T follicular helper cell (primary cell): Measurements from ENCODE around the gene PPP1R1A.

Source experiments
- DNase-seq: peaks from one replicate; pipeline ENCODE4 v3.0.0-alpha.2; 2020; ENCODE audit warnings: low read depth
- total RNA-seq, 2 experiments: gene quantifications; one replicate each; lab custom pipeline; 2026; lab: John Stamatoyannopoulos, UW

The PPP1R1A gene
- 0 to 0.06 reads per million in 2 experiments for total RNA-seq

- DNase-seq: no peak
Measured at GRCh38 chr12:54588110-54588889, at the start of gene PPP1R1A. TSS of gene PPP1R1A (minus strand) at chr12:54588659. CDS start at chr12:54588488, 171 bp downstream.

- DNase-seq: no peak
Measured at GRCh38 chr12:54634795-54635194, 46.3 kb upstream of the PPP1R1A start, which contains the start of gene LACRT. TSS of gene LACRT (minus strand) at chr12:54634895. CDS start at chr12:54634841, 54 bp downstream.

DNA sequence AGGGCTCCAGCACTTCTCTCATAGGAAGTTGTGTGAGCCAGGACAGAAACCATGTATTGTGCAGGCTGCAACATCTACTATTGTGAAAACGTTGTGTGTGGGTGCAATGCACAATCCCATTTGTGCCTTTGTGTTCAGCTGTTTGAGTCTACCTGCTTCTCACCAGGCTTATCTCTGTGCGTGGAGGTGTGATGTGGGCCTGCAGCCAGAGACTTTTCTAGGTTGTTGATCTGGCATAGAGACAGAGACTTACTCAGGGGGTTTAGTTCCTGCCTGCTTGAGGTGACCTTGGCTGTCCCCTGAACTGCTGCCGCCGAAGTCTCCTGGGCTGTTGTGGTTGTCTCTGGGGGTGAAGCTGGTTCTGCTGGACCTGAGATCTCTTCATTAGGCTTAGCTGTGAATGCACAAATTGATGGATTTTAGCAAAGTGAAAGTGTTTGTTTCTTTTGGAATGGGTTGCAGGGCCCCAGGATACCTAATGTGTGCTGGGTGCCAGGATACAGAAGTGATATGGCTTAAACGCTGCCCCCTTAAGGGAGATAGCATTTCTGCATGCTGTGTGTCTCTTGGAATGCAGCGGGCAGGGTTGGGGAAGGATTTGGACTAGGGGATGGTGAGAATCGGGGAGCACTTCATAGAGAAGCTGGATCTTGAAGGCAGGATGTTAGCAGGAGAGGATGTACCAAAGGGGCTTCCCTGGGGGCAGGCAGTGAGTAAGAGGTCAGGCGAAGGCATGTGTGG lies 43.7 kb upstream of the PPP1R1A start:
- DNase-seq: no peak

- DNase-seq: no peak
Measured at GRCh38 chr12:54631551-54631950, 43.1 kb upstream of the PPP1R1A start.

DNA sequence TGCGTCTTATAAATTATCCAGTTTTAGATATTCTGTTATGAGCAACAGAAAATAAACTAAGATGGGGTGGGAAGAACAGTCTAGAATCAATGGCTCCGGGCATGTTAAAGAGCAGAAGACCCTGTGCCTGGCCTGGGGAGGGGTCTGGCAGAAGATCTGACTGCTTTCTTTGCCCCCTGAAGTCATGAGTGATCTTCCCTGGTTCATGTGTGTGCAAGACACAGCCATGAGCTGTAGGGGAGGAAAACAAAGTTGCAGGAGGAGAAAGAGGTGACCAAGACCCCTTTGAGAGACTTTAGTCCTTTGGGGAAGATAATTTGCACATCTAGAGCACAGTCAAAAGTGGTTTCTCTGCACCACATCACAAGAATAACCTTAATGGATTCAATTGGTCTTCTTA lies 41.5 kb upstream of the PPP1R1A start:
- no peak for DNase-seq

- DNase-seq: no peak
Measured at GRCh38 chr12:54628186-54628846, 39.9 kb upstream of the PPP1R1A start.

GRCh38 chr12:54627304-54627703 lies 38.8 kb upstream of the PPP1R1A start:
- DNase-seq: no peak

DNA sequence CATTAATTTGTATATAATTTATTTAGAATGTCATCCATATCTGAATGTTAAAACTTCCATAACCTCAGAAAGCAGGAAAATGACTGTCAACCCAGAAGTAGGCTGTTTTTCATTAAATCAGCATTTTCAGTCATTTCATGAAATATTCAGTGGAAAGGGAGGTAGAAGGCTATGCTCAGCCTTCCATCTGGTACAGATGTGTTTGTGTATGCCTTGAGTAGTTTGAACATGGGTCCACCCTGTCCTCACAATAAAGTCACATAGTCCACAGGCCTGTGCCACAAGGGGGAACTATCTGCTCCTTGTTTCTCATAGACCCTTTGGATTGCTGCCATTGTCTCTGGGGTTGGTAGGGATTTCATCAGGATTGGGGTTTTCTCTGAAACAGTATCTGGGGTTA lies 37.1 kb upstream of the PPP1R1A start:
- DNase-seq: no peak

DNA sequence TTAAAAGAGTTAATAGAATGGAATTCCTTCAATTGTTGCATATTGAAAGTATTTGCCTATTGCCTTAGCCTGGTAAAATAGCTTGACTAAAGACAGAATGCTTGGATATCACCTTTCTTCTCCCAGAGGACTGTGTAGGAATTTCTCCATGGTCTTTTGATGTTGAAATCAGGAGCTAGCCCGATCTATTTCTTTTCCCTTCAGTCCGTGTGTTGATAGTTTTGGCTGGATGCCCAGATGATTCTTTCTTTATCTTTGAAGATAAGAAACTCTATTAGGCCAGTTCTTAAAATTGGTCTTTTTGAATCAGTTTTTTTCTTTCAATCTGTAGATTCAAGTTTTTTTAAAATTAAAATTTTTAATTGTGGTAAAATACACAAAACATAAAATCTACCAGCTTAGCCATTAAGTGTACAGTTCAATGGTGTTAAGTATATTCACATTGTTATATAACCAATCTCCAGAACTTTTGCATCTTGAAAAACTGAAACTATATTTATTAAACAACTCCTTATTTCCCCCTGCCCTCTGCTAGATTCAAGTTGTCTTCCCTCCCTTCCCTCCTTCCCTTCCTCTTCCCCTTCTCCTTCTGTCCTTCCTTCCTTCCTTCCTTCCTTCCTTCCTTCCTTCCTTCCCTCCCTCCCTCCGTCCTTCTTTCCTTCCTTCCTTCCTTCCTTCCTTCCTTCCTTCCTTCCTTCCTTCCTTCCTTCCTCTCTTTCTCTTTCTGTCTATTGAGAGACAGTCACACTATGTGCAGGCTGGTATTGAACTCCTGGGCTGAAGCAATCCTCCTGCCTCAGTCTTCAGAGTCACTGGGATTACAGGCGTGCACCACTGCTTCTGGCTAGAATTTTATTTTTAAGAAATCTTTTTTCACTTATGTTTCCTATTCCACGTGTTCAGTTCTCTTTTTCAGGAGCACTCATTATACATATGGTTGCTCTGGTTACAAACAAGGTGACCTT lies 36.1 kb upstream of the PPP1R1A start:
- DNase-seq: no peak

GRCh38 chr12:54622463-54623183 lies 34.2 kb upstream of the PPP1R1A start:
- no peak for DNase-seq

- DNase-seq: no peak
Measured at GRCh38 chr12:54616933-54617680, 28.6 kb upstream of the PPP1R1A start.

- no peak for DNase-seq
Measured at GRCh38 chr12:54612225-54612750, 23.8 kb upstream of the PPP1R1A start.

GRCh38 chr12:54611715-54612149 lies 23.3 kb upstream of the PPP1R1A start:
- no peak for DNase-seq

- no peak for DNase-seq
Measured at GRCh38 chr12:54608769-54609168, 20.3 kb upstream of the PPP1R1A start.

DNA sequence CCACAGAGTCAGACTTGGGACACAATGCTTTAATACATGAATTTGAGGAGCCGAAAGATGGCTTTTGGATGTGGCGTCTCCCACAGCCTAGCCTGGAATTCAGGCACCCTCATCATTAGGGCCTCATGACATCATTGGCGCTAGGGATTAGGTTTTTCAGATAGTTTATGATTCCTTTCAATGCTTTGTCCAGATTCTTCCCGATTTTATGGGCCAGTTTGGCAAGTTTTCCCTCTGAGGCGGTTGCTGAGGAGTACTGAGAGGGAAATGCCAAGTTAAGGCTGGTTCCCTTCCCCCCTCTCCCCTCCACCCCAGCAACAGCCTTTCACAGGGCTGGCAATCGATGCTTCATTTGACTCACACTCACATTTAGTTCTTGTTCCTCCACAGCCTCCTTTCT lies 19.7 kb upstream of the PPP1R1A start:
- DNase-seq: no peak

GRCh38 chr12:54606556-54606955 lies 18.1 kb upstream of the PPP1R1A start:
- DNase-seq: no peak

GRCh38 chr12:54605138-54605970 lies 16.9 kb upstream of the PPP1R1A start:
- DNase-seq: no peak

DNA sequence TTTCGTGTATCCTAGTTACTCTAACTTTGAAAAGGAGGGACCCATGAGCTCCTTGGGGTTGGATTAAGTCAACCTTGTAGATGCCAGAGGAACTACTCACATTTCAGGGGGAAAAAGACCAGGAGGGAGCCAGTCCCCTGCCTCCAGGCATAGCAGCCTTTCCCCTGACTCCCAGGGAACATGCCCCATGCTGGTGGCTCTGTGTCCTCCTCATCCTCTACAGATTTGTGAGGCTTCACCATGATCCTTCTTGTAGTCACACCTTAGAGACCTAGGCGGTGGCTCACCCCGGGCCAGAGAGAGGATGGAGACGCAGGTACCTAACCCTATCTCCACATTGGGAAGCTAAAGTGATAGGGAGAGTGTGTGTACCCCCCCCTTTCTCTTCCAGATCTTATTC lies 16.0 kb upstream of the PPP1R1A start:
- DNase-seq: no peak

DNA sequence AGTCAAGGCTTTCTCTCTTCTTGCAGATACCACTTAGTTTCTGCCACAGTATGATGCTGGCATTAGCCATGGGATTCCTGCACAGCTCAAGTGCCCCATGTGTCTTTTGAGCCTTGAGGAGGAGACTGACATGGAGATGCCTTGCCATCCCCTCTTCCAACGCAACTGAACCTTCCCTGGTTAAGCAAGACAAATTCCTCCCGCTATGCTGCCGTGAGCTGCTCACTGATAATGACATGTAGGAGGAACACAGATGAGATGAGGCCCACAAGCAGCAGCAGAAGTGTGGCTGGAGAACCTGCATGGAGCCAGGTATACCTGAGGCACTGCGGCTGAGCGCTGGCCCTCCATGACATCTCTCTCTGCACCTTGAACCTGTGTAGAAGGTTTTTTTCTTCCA lies 15.4 kb upstream of the PPP1R1A start:
- no peak for DNase-seq
